Sigmoid colon (tissue), 4 donors: ENCODE measurements around the gene SLC5A8.

ENCODE experiments used
- CTCF ChIP-seq, 4 experiments: fragments of 450-650 bp in 3 of 4; fragments of 200-600 bp in 1 of 4; IDR thresholded peaks; one replicate each; pipeline ENCODE4 v1.5.1; 2016 to 2019; ENCODE audit warnings: antibody characterized with exemption in 4 of 4, mild to moderate bottlenecking in 3 of 4, moderate library complexity in 2 of 4
- EP300 ChIP-seq, 4 donors: sonication (generic); formaldehyde crosslinking; IDR thresholded peaks; one replicate each; pipeline ENCODE4 v1.6.1; 2017; ENCODE audit warnings: antibody characterized with exemption in 4 of 4
- POLR2A ChIP-seq, 2 donors: fragments of 450-650 bp; IDR thresholded peaks; one replicate each; pipeline ENCODE4 v1.6.1; 2016; ENCODE audit warnings: antibody characterized with exemption in 2 of 2, mild to moderate bottlenecking in 2 of 2, moderate library complexity in 2 of 2
- POLR2AphosphoS5 ChIP-seq, 4 donors: sonication (generic); formaldehyde crosslinking; IDR thresholded peaks; one replicate each; pipeline ENCODE4 v1.6.1; 2017; ENCODE audit warnings: antibody characterized with exemption in 4 of 4

- TF ChIP-seq CTCF (IDR thresholded peaks at IDR 0.05) (no peak), EP300 (IDR thresholded peaks at IDR 0.05) (no peak), POLR2A (IDR thresholded peaks at IDR 0.05) (no peak), POLR2AphosphoS5 (IDR thresholded peaks at IDR 0.05) (no peak)
Observed at GRCh38 chr12:101168001-101168400, 42.0 kb downstream of the SLC5A8 start.
